Ovary (tissue), 3 donors: ENCODE measurements around the gene EVI2A.

Experiments
- EP300 ChIP-seq: sonication (generic); formaldehyde crosslinking; IDR thresholded peaks from one replicate; pipeline ENCODE4 v1.6.1; 2017; ENCODE audit warnings: antibody characterized with exemption
- POLR2A ChIP-seq: fragments of 450-650 bp; IDR thresholded peaks from one replicate; pipeline ENCODE4 v1.6.1; 2017; ENCODE audit warnings: antibody characterized with exemption, mild to moderate bottlenecking, moderate library complexity
- TF ChIP-seq, protein P1 (sequence below), 3 donors: fragments of 450-650 bp in 2 of 3; fragments of 200-600 bp in 1 of 3; IDR thresholded peaks; one replicate each; pipeline versions ENCODE4 v1.5.1 to v1.8.0; 2016 to 2022; ENCODE audit warnings: antibody characterized with exemption in 3 of 3, mild to moderate bottlenecking in 1 of 3
- donor health status: DM: no; HTN: no; CAD: no.

DNA sequence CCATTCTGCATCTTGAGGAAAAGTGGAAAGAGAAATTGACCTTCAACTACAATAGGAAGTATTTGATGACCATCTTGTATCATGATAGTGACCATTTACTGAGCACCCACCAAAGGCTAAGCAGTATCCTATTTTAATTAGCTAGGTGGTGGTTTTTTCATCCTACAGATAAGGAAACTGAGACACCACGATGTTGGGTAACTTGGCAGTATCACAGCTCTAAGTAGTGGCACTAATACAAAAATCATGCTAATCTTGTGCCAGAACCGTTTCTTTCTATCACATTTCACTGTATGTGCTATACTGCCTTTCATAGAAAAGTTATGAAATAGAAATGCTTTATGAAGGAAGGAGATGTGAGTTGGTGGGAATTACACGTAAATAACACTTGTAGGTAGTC, 9.9 kb downstream of the EVI2A start:
- TF ChIP-seq, protein P1, sequence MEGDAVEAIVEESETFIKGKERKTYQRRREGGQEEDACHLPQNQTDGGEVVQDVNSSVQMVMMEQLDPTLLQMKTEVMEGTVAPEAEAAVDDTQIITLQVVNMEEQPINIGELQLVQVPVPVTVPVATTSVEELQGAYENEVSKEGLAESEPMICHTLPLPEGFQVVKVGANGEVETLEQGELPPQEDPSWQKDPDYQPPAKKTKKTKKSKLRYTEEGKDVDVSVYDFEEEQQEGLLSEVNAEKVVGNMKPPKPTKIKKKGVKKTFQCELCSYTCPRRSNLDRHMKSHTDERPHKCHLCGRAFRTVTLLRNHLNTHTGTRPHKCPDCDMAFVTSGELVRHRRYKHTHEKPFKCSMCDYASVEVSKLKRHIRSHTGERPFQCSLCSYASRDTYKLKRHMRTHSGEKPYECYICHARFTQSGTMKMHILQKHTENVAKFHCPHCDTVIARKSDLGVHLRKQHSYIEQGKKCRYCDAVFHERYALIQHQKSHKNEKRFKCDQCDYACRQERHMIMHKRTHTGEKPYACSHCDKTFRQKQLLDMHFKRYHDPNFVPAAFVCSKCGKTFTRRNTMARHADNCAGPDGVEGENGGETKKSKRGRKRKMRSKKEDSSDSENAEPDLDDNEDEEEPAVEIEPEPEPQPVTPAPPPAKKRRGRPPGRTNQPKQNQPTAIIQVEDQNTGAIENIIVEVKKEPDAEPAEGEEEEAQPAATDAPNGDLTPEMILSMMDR (IDR thresholded peaks at IDR 0.05) = no peak
- no peak for TF ChIP-seq EP300
- no peak for TF ChIP-seq POLR2A
